Camera-type eye (tissue), 1 donor: ENCODE measurements around the gene SUMF1. TPM values are rescaled to one million over a fixed set of nuclear protein-coding genes. Genes with fewer than 3 reads are reported as not detected.

Source experiments
- total RNA-seq: library from RNA; depleted of rRNA; stranded (reverse); fragments of >200 nt; gene quantifications from one replicate; pipeline ENCODE4 v1.2.3, GENCODE V29; 2014

The SUMF1 gene
- 44.9 TPM for total RNA-seq

DNA sequence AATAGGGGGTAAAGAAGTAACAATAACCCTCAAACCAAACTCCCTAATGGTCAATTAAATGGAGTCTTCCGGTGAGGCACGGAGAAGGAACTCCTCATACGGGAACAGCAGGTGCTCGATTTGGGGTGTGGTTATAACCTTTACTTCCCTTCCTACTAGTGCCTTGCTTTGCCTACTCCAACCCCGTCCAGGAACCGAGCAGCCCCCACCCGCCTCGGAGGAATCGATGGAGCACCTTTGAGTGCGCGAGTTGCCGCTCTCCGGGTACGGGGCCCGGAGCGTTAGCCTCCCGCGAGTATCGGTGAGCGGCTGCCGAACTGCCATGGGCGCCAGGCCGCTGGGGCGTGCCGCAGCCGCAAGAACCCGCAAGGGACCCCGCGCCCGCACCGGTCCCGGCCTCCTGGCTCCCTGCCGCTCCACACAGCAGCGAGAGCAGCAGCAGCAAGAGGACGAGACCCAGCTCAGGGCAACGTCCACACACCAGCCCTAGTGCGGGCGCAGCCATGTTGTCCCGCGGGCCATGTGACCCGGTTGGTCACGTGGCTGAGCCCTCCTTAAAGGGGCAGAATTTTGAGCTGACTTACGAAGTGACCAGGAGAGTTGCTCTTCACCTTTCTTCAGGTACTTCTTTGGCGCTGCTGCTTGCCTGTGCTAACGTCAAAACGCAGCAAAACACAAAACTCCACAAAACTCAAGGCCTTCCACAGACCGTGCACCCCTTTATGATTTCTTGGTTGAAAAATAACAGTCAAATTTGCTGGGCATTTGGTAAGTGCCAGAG, at the start of gene SUMF1:
SUMF1 (minus strand) TSS at position 529 of the 781 bp plus-strand sequence; CDS start at position 505, 24 bp downstream.

DNA sequence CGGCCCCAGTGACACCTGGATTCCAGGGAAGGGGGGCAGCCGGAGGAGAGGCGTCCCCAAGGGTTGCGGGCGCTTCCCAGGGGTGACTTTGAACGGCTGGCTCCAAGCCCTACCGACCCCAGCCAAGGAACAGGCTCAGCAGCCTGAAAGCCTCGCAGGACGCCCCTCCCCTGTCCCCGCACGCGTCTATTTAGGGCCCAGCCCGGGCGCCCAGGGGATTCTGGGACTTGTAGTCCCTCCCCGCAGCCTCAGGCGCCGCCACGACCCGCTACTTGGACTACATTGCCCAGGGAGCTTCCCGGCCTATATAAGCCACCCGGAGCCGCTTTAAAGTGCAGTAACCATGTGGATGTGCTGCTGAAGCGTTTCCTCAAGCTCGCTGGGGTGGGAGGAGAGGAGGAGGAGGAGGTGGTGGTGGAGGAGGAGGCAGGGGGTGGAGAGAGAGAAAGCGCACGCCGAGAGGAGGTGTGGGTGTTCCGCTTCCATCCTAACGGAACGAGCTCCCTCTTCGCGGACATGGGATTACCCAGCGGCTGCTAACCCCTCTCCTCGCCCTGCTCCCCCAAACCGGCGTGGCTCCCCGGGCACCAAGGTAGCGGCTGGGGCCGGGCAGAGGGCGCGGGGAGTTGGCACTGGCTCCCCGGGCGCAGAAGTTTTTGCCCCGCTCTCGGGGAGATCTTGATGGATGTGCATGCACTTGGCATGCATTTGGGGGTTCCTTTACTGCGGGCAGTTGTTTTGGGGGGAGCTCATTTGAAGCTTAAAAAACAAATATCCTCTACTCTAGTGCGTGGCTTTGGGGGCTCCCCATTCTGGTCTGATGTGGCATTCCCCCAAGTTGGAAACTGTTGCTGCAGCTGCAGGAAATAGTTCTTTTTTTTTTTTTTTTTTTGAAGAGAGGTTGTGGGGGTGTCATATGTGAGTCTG, 26.2 kb upstream of the SUMF1 start, which contains the start of gene ITPR1:
ITPR1 (plus strand) TSS at position 335 of the 927 bp plus-strand sequence. CDS start 23,144 bp downstream, outside the sequence.

Other genes starting within 250 kb of the SUMF1 start
- gene SETMAR, start 163.9 kb downstream of the SUMF1 start, total RNA-seq: 24.7 TPM
- 46.6 TPM for gene ITPR1, start 26.1 kb upstream of the SUMF1 start, total RNA-seq